Right lobe of liver (tissue), 4 donors: ENCODE measurements around the gene UBE2O.

Source experiments
- CTCF ChIP-seq, 4 donors: fragments of 200-600 bp in 3 of 4; fragments of 450-650 bp in 1 of 4; IDR thresholded peaks; one replicate each; pipeline versions ENCODE4 v1.5.1 to v1.8.0; 2016 to 2022; ENCODE audit warnings: antibody characterized with exemption in 4 of 4, mild to moderate bottlenecking in 2 of 4
- POLR2A ChIP-seq: fragments of 450-650 bp; IDR thresholded peaks from one replicate; pipeline ENCODE4 v1.6.1; 2017; ENCODE audit warnings: antibody characterized with exemption, mild to moderate bottlenecking
- donor health status: DM: no; HTN: no; CAD: no.
- donor health status: DM: no; HTN: no; CAD: no.
- donor health status: DM: no; HTN: yes; CAD: no.

DNA sequence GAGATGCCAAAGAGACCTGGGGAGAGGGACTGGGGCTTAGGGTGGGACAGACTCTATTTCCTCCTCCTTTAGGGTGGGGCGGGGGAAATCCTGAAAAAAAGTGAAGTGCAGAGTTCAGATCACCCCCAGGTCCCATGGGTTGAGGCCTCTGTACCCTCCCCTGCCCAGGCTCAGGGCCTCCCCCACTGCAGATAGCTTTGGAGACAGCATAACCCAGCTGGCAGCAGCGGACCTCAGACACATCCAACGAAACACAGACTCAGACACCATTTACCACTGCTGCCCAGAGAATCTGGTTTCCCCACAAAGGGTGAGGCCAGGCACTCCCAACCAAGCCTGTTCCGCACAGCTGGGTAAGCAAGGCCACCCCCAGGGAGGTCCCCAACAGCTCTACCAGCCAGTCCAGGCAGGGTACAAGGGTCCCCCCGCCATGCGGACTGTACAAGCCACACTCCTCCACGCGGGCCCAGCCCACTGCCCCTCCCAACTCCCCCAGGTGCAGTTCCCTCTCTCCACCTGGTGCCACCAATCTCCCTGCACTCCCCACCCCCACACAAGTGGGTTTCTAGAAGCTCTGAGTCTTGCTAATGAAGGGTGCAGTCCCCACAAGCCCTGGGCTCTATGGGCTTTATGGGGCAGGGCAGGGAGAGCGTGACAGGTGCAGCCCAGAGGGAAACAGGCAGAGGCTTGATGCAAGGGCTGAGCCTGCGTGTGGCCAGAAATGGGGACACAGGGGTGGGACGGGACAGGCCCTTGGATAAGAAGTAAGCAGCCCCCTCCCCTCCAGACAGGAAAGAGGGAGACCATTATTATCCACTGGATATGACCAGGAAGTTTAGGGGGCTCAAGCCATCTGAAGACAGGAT, 39.4 kb upstream of the UBE2O start:
- TF ChIP-seq CTCF (IDR thresholded peaks at IDR 0.05) (no peak), POLR2A (no peak)
